Measurements from ENCODE around the gene CLEC18C. TPM values are rescaled to one million over a fixed set of nuclear protein-coding genes. Genes with fewer than 3 reads are reported as not detected.
"Not testable (repeated sequence)": the region's sequence is repeated elsewhere in the genome, so short reads cannot be mapped to it uniquely, and the experiment has no call there.

The CLEC18C gene
- polyA plus RNA-seq, 3 donors: 0.65 TPM; not detected in 2

DNA sequence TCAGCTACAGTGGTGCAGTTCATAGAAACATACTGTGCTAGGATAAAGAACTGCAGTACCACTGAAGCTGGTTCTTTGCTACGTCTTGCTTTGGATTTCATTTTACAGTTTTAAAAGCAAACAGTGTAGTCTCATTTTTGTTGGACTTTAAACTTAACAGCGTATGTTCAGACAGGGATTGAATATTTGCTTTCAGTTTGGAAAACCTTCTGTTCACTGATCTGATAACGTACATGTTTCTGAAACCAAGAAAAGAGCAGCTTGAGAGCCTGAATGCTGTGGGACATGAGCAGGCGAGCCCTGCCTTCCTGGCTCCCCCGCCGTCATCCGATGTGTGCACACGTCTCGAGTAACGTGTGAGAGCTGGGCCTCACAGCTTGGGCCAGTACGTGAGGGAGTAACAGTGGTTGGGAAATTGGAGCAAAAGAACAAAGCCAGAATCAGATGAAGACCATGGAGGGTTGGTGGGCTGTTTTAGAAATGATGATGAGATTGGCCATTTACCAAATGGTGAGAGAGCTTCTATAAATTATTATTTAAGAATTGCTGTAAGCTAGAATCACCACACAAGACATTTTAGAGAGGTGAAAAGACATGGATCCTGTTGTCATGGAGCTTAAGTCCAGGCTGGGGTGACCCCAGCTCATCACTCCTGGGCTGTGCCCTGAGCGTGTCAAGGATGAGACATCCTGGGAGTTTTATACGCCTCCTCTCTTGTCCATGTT lies 20.8 kb upstream of the CLEC18C start:
- intact Hi-C loops (cut with micrococcal nuclease): no loop called here
- Histone ChIP-seq H3K9me3 (replicated peaks in 1 of 2; ENCODE audit: control insufficient read depth in 1 of 2, insufficient read depth in 1 of 2, low read length in 2 of 2) (no peaks in the 10 kb centered on the region), H3K27me3 (ENCODE audit: control insufficient read depth in 2 of 2, insufficient read depth in 2 of 2, low read length in 2 of 2) (no peaks in the 10 kb centered on the region), H2AFZ (ENCODE audit: insufficient read depth, low read depth, low read length, poor library complexity, severe bottlenecking) (no peak overlapping the region), H3K4me3 (replicated peaks in 1 of 3; ENCODE audit: low read depth in 2 of 3, low read length in 3 of 3) (no peak overlapping the region), H3K4me1 (ENCODE audit: control insufficient read depth in 1 of 2, insufficient read depth in 2 of 2, low read length in 2 of 2) (no peaks in the 10 kb centered on the region), H3K27ac (ENCODE audit: low read depth in 1 of 2, low read length in 2 of 2) (no peak overlapping the region), H3K36me3 (replicated peaks in 1 of 2; ENCODE audit: control insufficient read depth in 1 of 2, insufficient read depth in 2 of 2, low read length in 2 of 2) (peaks cover 96 to 99% of the 10 kb centered on the region in 2 donors), H3K4me2 (replicated peaks; ENCODE audit: extremely low read depth, low read length, poor library complexity, severe bottlenecking) (no peak overlapping the region), H4K20me1 (ENCODE audit: insufficient read depth, low read length) (no peaks in the 10 kb centered on the region), H3K79me2 (ENCODE audit: insufficient read depth, low read length) (no peaks in the 10 kb centered on the region), H3K9ac (ENCODE audit: insufficient read depth, low read length, poor library complexity, severe bottlenecking) (no peak overlapping the region)
- 97% methylated on average over 13 of the region's 13 CpGs for WGBS (ENCODE audit: insufficient coverage)
- H3K9me3 Mint-ChIP-seq: peaks cover 0 to 4% (median 0%) of the 10 kb centered on the region in 7 donors
- no peaks in the 10 kb centered on the region for H3K27me3 Mint-ChIP-seq (ENCODE audit: low read depth in 3 of 3)
- H3K36me3 Mint-ChIP-seq: peaks cover 62 to 76% of the 10 kb centered on the region in 2 donors
- no peak overlapping the region for H3K27ac Mint-ChIP-seq
- no peak overlapping the region for H3K4me3 Mint-ChIP-seq
- H3K4me1 Mint-ChIP-seq: no peaks in the 10 kb centered on the region
- no peak for DNase-seq
- TF ChIP-seq, protein P1, sequence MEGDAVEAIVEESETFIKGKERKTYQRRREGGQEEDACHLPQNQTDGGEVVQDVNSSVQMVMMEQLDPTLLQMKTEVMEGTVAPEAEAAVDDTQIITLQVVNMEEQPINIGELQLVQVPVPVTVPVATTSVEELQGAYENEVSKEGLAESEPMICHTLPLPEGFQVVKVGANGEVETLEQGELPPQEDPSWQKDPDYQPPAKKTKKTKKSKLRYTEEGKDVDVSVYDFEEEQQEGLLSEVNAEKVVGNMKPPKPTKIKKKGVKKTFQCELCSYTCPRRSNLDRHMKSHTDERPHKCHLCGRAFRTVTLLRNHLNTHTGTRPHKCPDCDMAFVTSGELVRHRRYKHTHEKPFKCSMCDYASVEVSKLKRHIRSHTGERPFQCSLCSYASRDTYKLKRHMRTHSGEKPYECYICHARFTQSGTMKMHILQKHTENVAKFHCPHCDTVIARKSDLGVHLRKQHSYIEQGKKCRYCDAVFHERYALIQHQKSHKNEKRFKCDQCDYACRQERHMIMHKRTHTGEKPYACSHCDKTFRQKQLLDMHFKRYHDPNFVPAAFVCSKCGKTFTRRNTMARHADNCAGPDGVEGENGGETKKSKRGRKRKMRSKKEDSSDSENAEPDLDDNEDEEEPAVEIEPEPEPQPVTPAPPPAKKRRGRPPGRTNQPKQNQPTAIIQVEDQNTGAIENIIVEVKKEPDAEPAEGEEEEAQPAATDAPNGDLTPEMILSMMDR (IDR thresholded peaks at IDR 0.05): no peak

DNA sequence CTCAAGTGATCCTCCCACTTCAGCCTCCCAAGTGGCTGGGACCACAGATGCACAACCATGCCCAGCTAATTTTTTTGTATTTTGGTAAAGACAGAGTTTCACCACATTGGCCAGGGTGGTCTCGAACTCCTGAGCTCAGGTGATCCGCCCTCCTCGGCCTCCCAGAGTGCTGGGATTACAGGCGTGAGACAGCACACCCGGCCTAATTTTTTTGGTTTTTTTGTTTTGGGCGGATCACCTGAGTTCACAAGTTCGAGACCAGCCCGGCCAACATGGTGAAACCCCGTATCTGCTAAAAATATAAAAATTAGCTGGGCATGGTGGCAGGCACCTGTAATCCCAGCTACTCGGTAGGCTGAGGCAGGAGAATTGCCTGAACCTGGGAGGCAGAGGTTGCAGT lies 18.9 kb upstream of the CLEC18C start:
- H3K9ac ChIP-seq (ENCODE audit: insufficient read depth, low read length, poor library complexity, severe bottlenecking); H3K9me3 Mint-ChIP-seq; H3K9me3 ChIP-seq (replicated peaks in 1 of 2; ENCODE audit: control insufficient read depth in 1 of 2, insufficient read depth in 1 of 2, low read length in 2 of 2); intact Hi-C loops (cut with micrococcal nuclease); H3K27me3 ChIP-seq (ENCODE audit: control insufficient read depth in 2 of 2, insufficient read depth in 2 of 2, low read length in 2 of 2); H3K27me3 Mint-ChIP-seq (ENCODE audit: low read depth in 3 of 3); H3K4me2 ChIP-seq (replicated peaks; ENCODE audit: extremely low read depth, low read length, poor library complexity, severe bottlenecking); H3K27ac Mint-ChIP-seq; H3K4me1 Mint-ChIP-seq; H3K79me2 ChIP-seq (ENCODE audit: insufficient read depth, low read length); DNase-seq; H3K4me3 ChIP-seq (replicated peaks in 1 of 3; ENCODE audit: low read depth in 2 of 3, low read length in 3 of 3); H3K4me1 ChIP-seq (ENCODE audit: control insufficient read depth in 1 of 2, insufficient read depth in 2 of 2, low read length in 2 of 2); H4K20me1 ChIP-seq (ENCODE audit: insufficient read depth, low read length); H2AFZ ChIP-seq (ENCODE audit: insufficient read depth, low read depth, low read length, poor library complexity, severe bottlenecking); H3K27ac ChIP-seq (ENCODE audit: low read depth in 1 of 2, low read length in 2 of 2); H3K4me3 Mint-ChIP-seq: not testable (repeated sequence)
- peaks cover 98 to 99% of the 10 kb centered on the region in 2 donors for H3K36me3 ChIP-seq (replicated peaks in 1 of 2; ENCODE audit: control insufficient read depth in 1 of 2, insufficient read depth in 2 of 2, low read length in 2 of 2)
- WGBS (ENCODE audit: insufficient coverage): 96% methylated on average over 10 of the region's 10 CpGs
- H3K36me3 Mint-ChIP-seq: peaks cover 45 to 57% of the 10 kb centered on the region in 2 donors
